Thymus (tissue), 11 donors: ENCODE data around the gene STYK1. TPM values are rescaled to one million over a fixed set of nuclear protein-coding genes. Genes with fewer than 3 reads are reported as not detected.

Source experiments
- DNase-seq, 9 donors: peaks; one replicate each; pipeline ENCODE4 v3.0.0-alpha.2; 2013; ENCODE audit warnings: low spot score in 9 of 9, low read depth in 6 of 9, missing footprints in 1 of 9
- H3K27ac ChIP-seq, 2 donors: one replicate each; pipeline ENCODE4 v1.5.1; 2013; ENCODE audit warnings: control low read depth in 1 of 2, low read depth in 1 of 2, low read length in 1 of 2, mild to moderate bottlenecking in 1 of 2, moderate library complexity in 1 of 2
- H3K27me3 ChIP-seq, 2 donors: one replicate each; pipeline ENCODE4 v1.5.1; 2013; ENCODE audit warnings: low read length in 1 of 2; ENCODE audit not compliant: control insufficient read depth in 2 of 2, insufficient read depth in 1 of 2
- H3K36me3 ChIP-seq, 2 donors: one replicate each; pipeline ENCODE4 v1.5.1; 2013; ENCODE audit warnings: low read length in 1 of 2, mild to moderate bottlenecking in 1 of 2, moderate library complexity in 1 of 2; ENCODE audit not compliant: control insufficient read depth in 2 of 2, insufficient read depth in 2 of 2
- H3K4me1 ChIP-seq, 2 donors: one replicate each; pipeline ENCODE4 v1.5.1; 2013; ENCODE audit warnings: low read length in 2 of 2; ENCODE audit not compliant: control insufficient read depth in 2 of 2, insufficient read depth in 2 of 2
- H3K4me3 ChIP-seq, 2 donors: one replicate each; pipeline ENCODE4 v1.5.1; 2013; ENCODE audit warnings: low read length in 2 of 2, control low read depth in 1 of 2, mild to moderate bottlenecking in 1 of 2
- H3K9me3 ChIP-seq, 2 donors: one replicate each; pipeline ENCODE4 v1.5.1; 2013; ENCODE audit warnings: low read length in 1 of 2, mild to moderate bottlenecking in 1 of 2; ENCODE audit not compliant: control insufficient read depth in 2 of 2, insufficient read depth in 1 of 2
- WGBS: extraction: QIAGEN DNeasy Blood & Tissue Kit; methylation state at CpG from one replicate; pipeline ENCODE4 v1.1.7; 2013; 5-methylcytosine and 5-hydroxymethylcytosine counted together
- polyA plus RNA-seq: library from polyadenylated mRNA; stranded (reverse); fragments of 200-250 nt; gene quantifications from one replicate; pipeline ENCODE4 v1.2.3, GENCODE V29; 2013
- total RNA-seq: library from RNA; stranded (reverse); fragments of 120-200 nt; gene quantifications from one replicate; pipeline ENCODE4 v1.2.4, GENCODE V29; 2013
- donor health status: healthy.

STYK1 gene
- total and polyA plus RNA-seq, 2 donors: 0.33 to 0.62 TPM

DNA sequence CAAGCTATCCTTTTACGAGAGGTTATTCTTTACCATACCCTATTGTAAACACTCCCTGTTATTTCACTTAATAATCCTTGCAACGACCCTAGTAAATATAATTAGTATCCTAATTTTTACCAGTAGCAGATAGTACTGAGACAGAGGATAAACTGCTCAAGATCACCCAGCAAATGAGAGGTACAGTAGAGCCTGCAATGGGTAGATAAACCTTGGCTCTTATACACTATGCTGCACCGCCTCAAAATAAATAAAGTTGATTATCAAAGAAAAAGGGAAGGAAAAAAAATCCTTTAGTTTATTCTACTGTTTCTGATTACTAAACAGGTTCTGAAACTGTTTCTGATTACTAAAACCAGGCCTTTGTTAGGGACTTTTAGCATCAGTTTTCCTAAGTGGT, 26.7 kb upstream of the STYK1 start:
- 96% methylated on average over 3 of the region's 3 CpGs for WGBS
- no peak overlapping the region for H3K27ac ChIP-seq
- DNase-seq: no peak
- H3K4me1 ChIP-seq: no peaks in the 10 kb centered on the region
- peaks cover 4 to 26% of the 10 kb centered on the region in 2 donors for H3K36me3 ChIP-seq
- H3K9me3 ChIP-seq: no peaks in the 10 kb centered on the region
- no peak overlapping the region for H3K4me3 ChIP-seq
- H3K27me3 ChIP-seq: no peaks in the 10 kb centered on the region

DNA sequence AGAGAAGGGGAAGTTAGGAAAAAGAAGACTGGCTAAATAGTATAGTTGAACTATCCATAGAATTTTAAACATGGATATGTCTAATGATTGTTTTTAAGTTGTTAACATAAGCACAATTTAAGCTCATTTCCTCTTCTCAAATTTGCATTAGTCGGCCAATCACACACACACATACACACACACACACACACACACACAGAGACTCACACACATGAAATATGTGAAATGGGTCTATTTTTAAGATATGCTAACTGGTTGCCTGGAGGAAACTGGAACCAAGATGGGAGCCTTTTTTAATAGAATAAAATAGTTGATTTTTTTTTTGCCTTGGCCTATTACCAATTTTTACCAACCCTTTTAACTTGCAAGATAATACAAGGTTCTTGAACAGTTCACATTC, 24.0 kb upstream of the STYK1 start:
- H3K4me3 ChIP-seq: no peak overlapping the region
- no peak for DNase-seq
- no peak overlapping the region for H3K27ac ChIP-seq
- H3K36me3 ChIP-seq: peaks cover 4 to 15% of the 10 kb centered on the region in 2 donors
- H3K9me3 ChIP-seq: no peaks in the 10 kb centered on the region
- no peaks in the 10 kb centered on the region for H3K27me3 ChIP-seq
- 99% methylated on average over 1 of the region's 1 CpG for WGBS
- H3K4me1 ChIP-seq: no peaks in the 10 kb centered on the region

DNA sequence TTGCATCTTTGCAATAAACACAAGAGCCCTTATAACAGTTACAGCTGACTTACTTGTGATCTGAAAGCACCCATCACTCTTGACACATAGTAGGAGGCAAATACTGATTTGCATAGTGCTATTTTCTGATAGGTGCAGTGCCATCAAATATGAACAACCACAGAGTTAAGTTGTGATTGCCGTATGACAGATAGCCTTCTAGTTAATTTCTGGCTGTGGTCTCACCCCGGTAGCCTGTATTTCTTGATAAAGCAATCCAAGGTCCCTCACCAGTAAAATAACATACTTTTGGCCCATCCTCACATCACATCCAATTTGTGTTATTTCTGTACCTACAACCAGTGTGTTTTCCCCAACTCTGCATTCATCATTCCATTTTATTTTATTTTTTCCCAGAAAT, 23.3 kb upstream of the STYK1 start:
- Histone ChIP-seq H3K4me1 (no peaks in the 10 kb centered on the region), H3K27me3 (no peaks in the 10 kb centered on the region), H3K27ac (no peak overlapping the region), H3K4me3 (no peak overlapping the region), H3K9me3 (no peaks in the 10 kb centered on the region), H3K36me3 (peaks cover 4 to 12% of the 10 kb centered on the region in 2 donors)
- over 99% methylated on average over 2 of the region's 2 CpGs for WGBS
- DNase-seq: no peak

DNA sequence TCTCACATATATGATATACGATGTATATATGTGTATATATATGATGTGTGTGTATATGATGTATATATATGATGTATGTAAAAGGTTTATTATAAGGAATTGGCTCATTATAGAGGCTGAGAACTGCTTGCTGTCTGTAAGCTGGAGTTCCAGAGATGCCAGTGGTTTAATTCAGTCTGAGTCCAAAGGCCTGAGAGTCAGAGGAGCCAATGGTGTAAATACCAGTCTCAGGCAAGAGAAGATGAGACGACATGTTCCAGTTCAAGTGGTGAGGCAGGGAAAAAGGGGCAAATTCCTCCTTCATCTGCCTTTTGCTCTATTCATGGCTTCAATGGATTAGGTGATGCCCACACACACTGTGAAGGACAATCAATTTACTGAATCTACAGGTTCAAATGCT, 17.1 kb upstream of the STYK1 start:
- Histone ChIP-seq H3K27me3 (no peaks in the 10 kb centered on the region), H3K4me3 (no peak overlapping the region), H3K9me3 (no peaks in the 10 kb centered on the region), H3K4me1 (no peaks in the 10 kb centered on the region), H3K36me3 (no peaks in the 10 kb centered on the region), H3K27ac (no peak overlapping the region)
- no peak for DNase-seq
- WGBS: 99% methylated on average over 2 of the region's 2 CpGs

DNA sequence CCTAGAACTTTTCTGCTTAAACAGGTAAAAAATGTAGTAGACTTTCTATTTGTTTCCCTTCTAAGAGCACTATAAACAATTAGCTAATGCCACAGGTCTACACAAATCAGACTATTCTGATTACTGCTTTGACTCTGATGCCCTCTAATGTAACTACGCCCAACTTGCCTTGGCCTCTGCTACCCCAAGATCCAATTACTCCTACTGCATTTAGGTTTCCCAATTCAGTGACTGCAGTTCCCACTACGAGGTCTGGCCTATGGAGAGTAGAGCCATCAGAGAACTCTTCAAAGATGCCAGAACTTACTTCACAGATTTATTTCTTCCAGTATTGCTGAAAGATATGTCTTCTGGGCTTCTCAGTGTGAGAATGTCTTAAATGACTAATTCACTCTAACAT, 15.3 kb upstream of the STYK1 start:
- Histone ChIP-seq H3K4me3 (no peak overlapping the region), H3K36me3 (no peaks in the 10 kb centered on the region), H3K9me3 (no peaks in the 10 kb centered on the region), H3K27ac (no peak overlapping the region), H3K4me1 (no peaks in the 10 kb centered on the region), H3K27me3 (no peaks in the 10 kb centered on the region)
- 93% methylated on average over 2 of the region's 2 CpGs for WGBS
- no peak for DNase-seq

DNA sequence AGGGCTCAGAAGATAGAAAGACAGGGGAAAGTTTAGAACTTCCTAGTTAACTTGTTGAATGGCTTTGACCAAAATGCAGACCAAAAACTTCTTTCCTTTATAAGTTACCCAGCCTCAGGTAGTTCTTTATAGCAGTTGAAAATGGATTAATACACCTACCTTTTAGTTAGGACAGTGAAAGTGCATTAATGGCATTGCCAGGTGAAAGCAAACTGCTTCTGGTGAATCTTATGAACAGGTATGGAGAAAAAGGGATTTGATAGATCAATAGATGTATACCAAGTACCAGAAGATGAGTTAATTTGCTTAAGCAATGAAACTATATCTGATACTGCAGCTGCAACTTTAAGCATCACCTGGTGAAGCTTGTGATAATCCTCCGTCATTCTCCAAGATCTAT, 14.2 kb upstream of the STYK1 start:
- Histone ChIP-seq H3K4me3 (no peak overlapping the region), H3K36me3 (no peaks in the 10 kb centered on the region), H3K27ac (no peak overlapping the region), H3K9me3 (no peaks in the 10 kb centered on the region), H3K4me1 (no peaks in the 10 kb centered on the region), H3K27me3 (no peaks in the 10 kb centered on the region)
- no peak for DNase-seq
- 97% methylated on average over 1 of the region's 1 CpG for WGBS

DNA sequence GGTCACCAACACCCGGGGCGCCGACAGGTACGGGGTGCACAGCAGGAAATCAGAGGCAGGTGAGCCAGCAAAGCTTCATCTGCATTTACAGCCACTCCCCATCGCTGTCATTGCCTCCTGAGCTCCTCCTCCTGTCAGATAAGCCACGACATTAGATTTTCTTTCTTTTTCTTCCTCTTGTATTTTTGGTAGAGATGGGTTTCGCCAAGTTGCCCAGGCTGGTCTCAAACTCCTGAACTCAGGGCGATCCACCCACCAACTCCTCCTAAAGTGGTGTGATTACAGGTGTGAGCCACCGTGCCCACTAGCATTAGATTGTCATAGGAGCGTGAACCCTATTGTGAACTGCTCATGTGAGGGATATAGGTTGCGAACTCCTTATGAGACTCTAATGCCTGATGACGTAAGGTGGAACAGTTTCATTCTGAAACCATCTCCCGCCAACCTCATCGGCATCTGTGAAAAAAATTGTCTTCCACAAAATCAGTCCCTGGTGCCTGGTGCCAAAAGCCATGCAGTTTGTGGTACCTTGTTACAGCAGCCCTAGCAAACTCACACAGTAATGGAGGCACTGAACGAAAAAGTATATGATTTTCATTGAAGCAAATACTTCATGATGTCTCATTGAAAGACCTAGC, 1.5 kb downstream of the STYK1 start:
- Histone ChIP-seq H3K27me3 (peaks cover 2 to 9% of the 10 kb centered on the region in 2 donors), H3K4me3 (no peak overlapping the region), H3K27ac (no peak overlapping the region), H3K9me3 (peaks cover 0 to 2% of the 10 kb centered on the region in 2 donors), H3K4me1 (peaks cover 6 to 13% of the 10 kb centered on the region in 2 donors), H3K36me3 (no peaks in the 10 kb centered on the region)
- WGBS: 69% methylated on average over 15 of the region's 15 CpGs
- no peak for DNase-seq

DNA sequence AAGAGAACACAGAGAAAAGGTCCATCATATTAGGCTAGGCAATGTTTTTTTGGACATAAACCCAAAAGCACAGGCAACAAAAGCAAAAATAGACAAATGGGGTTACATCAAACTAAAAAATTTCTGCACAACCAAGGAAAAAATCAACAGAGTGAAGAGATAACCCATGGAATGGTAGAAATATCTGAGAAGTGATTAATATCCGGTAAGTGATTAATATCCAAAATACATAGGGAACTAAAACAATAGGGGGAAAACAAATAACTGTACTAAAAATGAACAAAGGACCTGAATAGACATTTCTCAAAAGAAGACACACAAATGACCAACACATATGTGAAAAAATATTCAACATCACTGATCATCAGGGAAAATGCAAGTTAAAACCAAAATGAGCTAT, 4.3 kb downstream of the STYK1 start:
- H3K27ac ChIP-seq: no peak overlapping the region
- no peaks in the 10 kb centered on the region for H3K36me3 ChIP-seq
- no peak overlapping the region for H3K4me3 ChIP-seq
- H3K4me1 ChIP-seq: peaks cover 6 to 11% of the 10 kb centered on the region in 2 donors
- 98% methylated on average over 1 of the region's 1 CpG for WGBS
- peaks cover 2 to 9% of the 10 kb centered on the region in 2 donors for H3K27me3 ChIP-seq
- DNase-seq: no peak
- peaks cover 0 to 2% of the 10 kb centered on the region in 2 donors for H3K9me3 ChIP-seq

DNA sequence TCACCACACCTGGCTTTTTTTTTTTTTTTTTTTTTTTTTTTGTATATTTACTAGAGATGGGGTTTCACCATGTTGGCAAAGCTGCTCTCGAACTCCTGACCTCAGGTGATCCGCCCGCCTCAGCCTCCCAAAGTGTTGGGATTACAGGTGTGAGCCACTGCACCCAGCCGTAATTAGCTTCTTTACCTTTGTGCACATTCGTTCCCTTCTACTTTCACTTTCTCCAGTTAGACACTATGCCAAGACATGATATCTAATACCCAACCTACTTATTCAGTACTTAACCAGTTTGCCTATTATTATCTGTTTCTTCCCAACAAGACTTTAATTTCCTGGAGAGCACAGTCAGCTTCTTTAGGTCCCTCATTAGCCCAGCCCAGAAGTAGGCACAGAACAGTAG, 5.3 kb downstream of the STYK1 start:
- no peak for DNase-seq
- WGBS: 37% methylated on average over 5 of the region's 5 CpGs
- Histone ChIP-seq H3K9me3 (no peaks in the 10 kb centered on the region), H3K36me3 (no peaks in the 10 kb centered on the region), H3K4me3 (no peak overlapping the region), H3K4me1 (peaks cover 0 to under 1% of the 10 kb centered on the region in 2 donors), H3K27ac (no peak overlapping the region), H3K27me3 (peaks cover 0 to under 1% of the 10 kb centered on the region in 2 donors)
